ENCODE measurements around the gene SYT15B. TPM values are rescaled to one million over a fixed set of nuclear protein-coding genes. Genes with fewer than 3 reads are reported as not detected.
A peak's percentile ranks its signal among the peaks of the same experiment; 100 is the strongest.
"Not testable (repeated sequence)": the region's sequence is repeated elsewhere in the genome, so short reads cannot be mapped to it uniquely, and the experiment has no call there.

The SYT15B gene
- polyA plus RNA-seq, 3 donors: not detected

GRCh38 chr10:47756169-47756568 is 7.2 kb downstream of the SYT15B start:
- H3K27me3 Mint-ChIP-seq (ENCODE audit: low read depth in 3 of 3): not testable (repeated sequence)
- no CpG with 5 or more reads among the region's 13 CpGs for WGBS (ENCODE audit: insufficient coverage)

GRCh38 chr10:47753871-47754270 is 9.5 kb downstream of the SYT15B start:
- H4K20me1 ChIP-seq (ENCODE audit: insufficient read depth, low read length); H2AFZ ChIP-seq (ENCODE audit: insufficient read depth, low read depth, low read length, poor library complexity, severe bottlenecking); H3K9ac ChIP-seq (ENCODE audit: insufficient read depth, low read length, poor library complexity, severe bottlenecking); H3K4me3 Mint-ChIP-seq; H3K36me3 Mint-ChIP-seq; H3K4me1 ChIP-seq (ENCODE audit: control insufficient read depth in 1 of 2, insufficient read depth in 2 of 2, low read length in 2 of 2); H3K27me3 Mint-ChIP-seq (ENCODE audit: low read depth in 3 of 3); H3K27me3 ChIP-seq (ENCODE audit: control insufficient read depth in 2 of 2, insufficient read depth in 2 of 2, low read length in 2 of 2); DNase-seq; H3K9me3 Mint-ChIP-seq; H3K4me2 ChIP-seq (replicated peaks; ENCODE audit: extremely low read depth, low read length, poor library complexity, severe bottlenecking); H3K4me1 Mint-ChIP-seq; H3K27ac Mint-ChIP-seq; H3K36me3 ChIP-seq (replicated peaks in 1 of 2; ENCODE audit: control insufficient read depth in 1 of 2, insufficient read depth in 2 of 2, low read length in 2 of 2); H3K27ac ChIP-seq (ENCODE audit: low read depth in 1 of 2, low read length in 2 of 2); intact Hi-C loops (cut with micrococcal nuclease); H3K79me2 ChIP-seq (ENCODE audit: insufficient read depth, low read length); H3K9me3 ChIP-seq (replicated peaks in 1 of 2; ENCODE audit: control insufficient read depth in 1 of 2, insufficient read depth in 1 of 2, low read length in 2 of 2); H3K4me3 ChIP-seq (replicated peaks in 1 of 3; ENCODE audit: low read depth in 2 of 3, low read length in 3 of 3): not testable (repeated sequence)
- WGBS (ENCODE audit: insufficient coverage): no CpG with 5 or more reads among the region's 24 CpGs

More at GRCh38 chr10:47756169-47756568, 7.2 kb downstream of the SYT15B start:
- H3K9me3 Mint-ChIP-seq; H2AFZ ChIP-seq (ENCODE audit: insufficient read depth, low read depth, low read length, poor library complexity, severe bottlenecking); DNase-seq; intact Hi-C loops (cut with micrococcal nuclease); H3K4me2 ChIP-seq (replicated peaks; ENCODE audit: extremely low read depth, low read length, poor library complexity, severe bottlenecking); H3K79me2 ChIP-seq (ENCODE audit: insufficient read depth, low read length); H3K27me3 ChIP-seq (ENCODE audit: control insufficient read depth in 2 of 2, insufficient read depth in 2 of 2, low read length in 2 of 2); H3K9ac ChIP-seq (ENCODE audit: insufficient read depth, low read length, poor library complexity, severe bottlenecking); H3K36me3 ChIP-seq (replicated peaks in 1 of 2; ENCODE audit: control insufficient read depth in 1 of 2, insufficient read depth in 2 of 2, low read length in 2 of 2); H3K27ac Mint-ChIP-seq; H4K20me1 ChIP-seq (ENCODE audit: insufficient read depth, low read length); H3K4me3 Mint-ChIP-seq; H3K9me3 ChIP-seq (replicated peaks in 1 of 2; ENCODE audit: control insufficient read depth in 1 of 2, insufficient read depth in 1 of 2, low read length in 2 of 2); H3K4me3 ChIP-seq (replicated peaks in 1 of 3; ENCODE audit: low read depth in 2 of 3, low read length in 3 of 3); H3K4me1 Mint-ChIP-seq; H3K4me1 ChIP-seq (ENCODE audit: control insufficient read depth in 1 of 2, insufficient read depth in 2 of 2, low read length in 2 of 2); H3K36me3 Mint-ChIP-seq; H3K27ac ChIP-seq (ENCODE audit: low read depth in 1 of 2, low read length in 2 of 2): not testable (repeated sequence)

GRCh38 chr10:47753176-47753575 is 10.2 kb downstream of the SYT15B start:
- H3K79me2 ChIP-seq (ENCODE audit: insufficient read depth, low read length); H3K4me1 Mint-ChIP-seq; DNase-seq; H3K27me3 Mint-ChIP-seq (ENCODE audit: low read depth in 3 of 3); H3K27ac ChIP-seq (ENCODE audit: low read depth in 1 of 2, low read length in 2 of 2); H3K4me3 Mint-ChIP-seq; H3K9me3 Mint-ChIP-seq; H3K4me3 ChIP-seq (replicated peaks in 1 of 3; ENCODE audit: low read depth in 2 of 3, low read length in 3 of 3); H3K9ac ChIP-seq (ENCODE audit: insufficient read depth, low read length, poor library complexity, severe bottlenecking); H4K20me1 ChIP-seq (ENCODE audit: insufficient read depth, low read length); H3K36me3 Mint-ChIP-seq; H3K4me1 ChIP-seq (ENCODE audit: control insufficient read depth in 1 of 2, insufficient read depth in 2 of 2, low read length in 2 of 2); H2AFZ ChIP-seq (ENCODE audit: insufficient read depth, low read depth, low read length, poor library complexity, severe bottlenecking); H3K9me3 ChIP-seq (replicated peaks in 1 of 2; ENCODE audit: control insufficient read depth in 1 of 2, insufficient read depth in 1 of 2, low read length in 2 of 2); intact Hi-C loops (cut with micrococcal nuclease); H3K27me3 ChIP-seq (ENCODE audit: control insufficient read depth in 2 of 2, insufficient read depth in 2 of 2, low read length in 2 of 2); H3K4me2 ChIP-seq (replicated peaks; ENCODE audit: extremely low read depth, low read length, poor library complexity, severe bottlenecking); H3K36me3 ChIP-seq (replicated peaks in 1 of 2; ENCODE audit: control insufficient read depth in 1 of 2, insufficient read depth in 2 of 2, low read length in 2 of 2): not testable (repeated sequence)
- peak overlapping the region in 1 of 7 donors; percentile 35 for H3K27ac Mint-ChIP-seq
- no CpG with 5 or more reads among the region's 3 CpGs for WGBS (ENCODE audit: insufficient coverage)

GRCh38 chr10:47751821-47752220 is 11.6 kb downstream of the SYT15B start:
- H3K27me3 ChIP-seq (ENCODE audit: control insufficient read depth in 2 of 2, insufficient read depth in 2 of 2, low read length in 2 of 2); H3K9ac ChIP-seq (ENCODE audit: insufficient read depth, low read length, poor library complexity, severe bottlenecking); H3K9me3 ChIP-seq (replicated peaks in 1 of 2; ENCODE audit: control insufficient read depth in 1 of 2, insufficient read depth in 1 of 2, low read length in 2 of 2); H3K79me2 ChIP-seq (ENCODE audit: insufficient read depth, low read length); H3K27ac Mint-ChIP-seq; H3K27ac ChIP-seq (ENCODE audit: low read depth in 1 of 2, low read length in 2 of 2); DNase-seq; H2AFZ ChIP-seq (ENCODE audit: insufficient read depth, low read depth, low read length, poor library complexity, severe bottlenecking); H3K9me3 Mint-ChIP-seq; H3K4me3 ChIP-seq (replicated peaks in 1 of 3; ENCODE audit: low read depth in 2 of 3, low read length in 3 of 3); H3K4me1 Mint-ChIP-seq; H3K4me3 Mint-ChIP-seq; H3K36me3 ChIP-seq (replicated peaks in 1 of 2; ENCODE audit: control insufficient read depth in 1 of 2, insufficient read depth in 2 of 2, low read length in 2 of 2); H4K20me1 ChIP-seq (ENCODE audit: insufficient read depth, low read length); H3K4me2 ChIP-seq (replicated peaks; ENCODE audit: extremely low read depth, low read length, poor library complexity, severe bottlenecking); H3K36me3 Mint-ChIP-seq; intact Hi-C loops (cut with micrococcal nuclease); H3K27me3 Mint-ChIP-seq (ENCODE audit: low read depth in 3 of 3); H3K4me1 ChIP-seq (ENCODE audit: control insufficient read depth in 1 of 2, insufficient read depth in 2 of 2, low read length in 2 of 2): not testable (repeated sequence)
- no CpG with 5 or more reads among the region's 3 CpGs for WGBS (ENCODE audit: insufficient coverage)
